NCI-H510A treated with DMSO at 0.1 percent for 48 hours (cell line): Measurements from ENCODE around the gene DCUN1D4.
"Not testable (repeated sequence)": the region's sequence is repeated elsewhere in the genome, so short reads cannot be mapped to it uniquely, and the experiment has no call there.

Source experiments
- DNase-seq: peaks from one replicate; lab custom pipeline; 2025; lab: John Stamatoyannopoulos, UW

Gene DCUN1D4

DNA sequence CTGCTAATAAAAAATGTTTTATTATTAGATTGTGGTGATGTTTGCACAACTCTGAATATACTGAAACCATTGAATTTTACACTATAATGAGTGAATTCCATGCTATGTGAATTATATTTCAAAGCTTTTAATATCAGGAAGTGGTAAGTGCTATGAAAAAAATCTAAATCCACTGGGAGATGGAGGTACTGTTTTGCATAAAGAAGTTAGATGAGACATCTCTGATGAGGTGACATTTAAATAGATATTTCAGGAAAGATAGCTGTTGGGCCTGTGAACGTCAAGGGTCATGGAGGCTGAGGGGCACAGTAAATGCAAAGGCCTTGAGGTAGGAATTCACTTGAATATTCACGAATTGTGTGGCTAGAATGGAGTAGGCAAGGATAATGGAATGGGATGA lies 12.3 kb downstream of the DCUN1D4 start:
- no peak for DNase-seq

DNA sequence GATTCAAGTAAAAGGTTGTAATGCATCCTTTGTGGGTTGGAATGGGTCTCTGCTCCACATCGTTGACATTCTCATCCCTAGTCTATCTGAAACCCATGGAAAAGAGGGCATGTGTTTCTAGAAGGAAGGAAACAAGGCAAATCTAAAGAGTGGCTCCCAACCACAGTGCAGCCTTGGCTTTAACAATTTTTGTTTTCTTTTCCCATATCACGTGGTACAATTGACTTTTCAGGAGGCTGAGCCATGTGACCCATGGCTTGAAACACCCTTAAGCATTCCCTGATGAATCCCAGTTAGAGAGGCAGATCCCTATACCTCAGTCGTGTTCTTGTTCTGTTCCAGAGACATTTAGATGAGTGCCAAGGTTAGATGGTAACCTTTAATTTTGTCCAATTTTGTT lies 12.8 kb downstream of the DCUN1D4 start:
- no peak for DNase-seq

DNA sequence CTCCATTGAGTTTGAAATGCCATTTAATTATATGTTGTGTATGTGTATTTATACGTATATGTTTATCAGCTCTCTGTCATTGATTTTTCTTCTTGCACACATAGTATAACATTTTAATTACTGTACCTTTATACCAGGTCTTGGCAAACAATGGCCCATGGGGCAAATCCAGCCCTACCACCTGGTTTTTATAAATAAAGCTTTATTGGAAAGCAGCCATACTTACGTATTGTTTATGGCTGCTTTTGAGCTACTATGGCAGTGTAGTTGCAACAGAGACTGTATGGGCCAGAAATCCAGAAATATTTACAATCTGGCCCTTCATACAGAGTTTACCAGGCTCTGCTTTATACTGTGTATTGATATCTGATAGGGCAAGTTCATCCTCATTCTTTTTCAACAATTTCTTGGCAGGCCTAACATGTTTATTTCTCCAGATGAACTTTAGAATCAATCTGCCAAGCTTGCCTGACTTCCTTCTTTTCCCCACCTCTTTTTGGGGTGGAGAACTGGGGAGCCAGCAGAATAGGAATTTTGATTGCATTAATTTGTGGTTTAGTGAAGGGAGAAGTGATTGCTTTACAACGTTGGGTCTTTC lies 15.8 kb downstream of the DCUN1D4 start:
- DNase-seq, result no peak

DNA sequence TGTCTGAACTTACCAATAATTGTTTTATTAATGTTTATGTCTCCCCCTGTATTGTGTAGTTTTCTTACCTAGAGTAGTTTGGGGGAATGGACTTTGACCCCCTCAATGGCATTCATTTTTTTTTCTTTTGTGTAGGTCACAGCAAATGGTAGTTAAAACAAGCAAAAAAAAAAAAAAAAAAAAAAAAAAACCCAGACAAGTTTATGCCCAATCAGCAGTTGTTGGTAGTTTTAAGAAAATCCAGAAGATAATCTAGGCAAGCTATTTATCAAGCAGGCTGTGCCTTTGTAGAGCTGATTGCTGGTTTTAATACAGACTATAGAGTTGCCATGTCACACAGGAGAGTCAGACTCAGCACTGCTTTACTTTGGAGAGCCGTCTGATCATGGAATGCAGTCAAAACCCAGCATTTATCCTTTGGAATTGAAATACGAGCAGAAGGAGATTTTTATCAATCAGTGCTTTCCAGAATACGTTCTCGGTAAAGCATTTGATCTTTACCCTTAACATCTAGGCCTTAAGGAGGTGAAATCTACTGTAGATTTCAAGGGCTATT lies 16.6 kb downstream of the DCUN1D4 start:
- DNase-seq, result no peak

DNA sequence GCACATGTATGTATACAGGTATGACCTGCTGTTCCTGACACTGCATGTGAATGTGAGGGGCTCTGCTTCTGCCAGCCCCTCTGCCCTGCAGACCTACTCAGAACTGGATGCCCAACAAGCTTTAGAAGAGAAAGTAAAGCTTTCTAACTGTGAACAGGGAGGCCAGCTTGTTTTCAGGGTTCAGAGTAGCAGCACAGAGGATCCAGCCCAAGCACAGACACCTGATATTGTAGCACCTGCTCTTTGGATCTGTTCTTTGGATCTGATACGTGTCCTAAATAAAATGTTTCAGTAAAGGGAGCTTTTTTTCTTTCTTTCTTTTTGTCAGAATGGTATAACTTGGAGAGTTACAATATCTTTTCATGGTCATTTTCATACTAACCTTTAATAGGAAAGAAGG lies 19.2 kb downstream of the DCUN1D4 start:
- DNase-seq, result no peak

DNA sequence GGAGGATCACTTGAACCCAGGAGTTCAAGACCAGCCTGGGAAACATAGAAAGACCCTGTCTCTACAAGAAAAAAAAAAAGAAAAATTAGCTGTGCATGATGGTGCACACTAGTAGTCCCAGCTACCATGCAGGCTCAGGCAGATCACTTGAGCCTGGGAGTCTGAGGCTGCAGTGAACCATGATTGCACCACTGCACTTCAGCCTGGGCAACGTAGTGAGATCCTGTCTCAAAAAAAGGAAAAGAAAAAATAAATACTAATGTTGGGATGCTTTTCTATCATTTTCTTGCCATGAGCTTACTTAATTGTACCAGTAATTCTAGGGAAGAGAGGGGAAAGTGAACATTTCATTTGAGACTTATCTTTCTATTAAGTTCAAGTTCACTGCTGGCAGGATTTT lies 19.8 kb downstream of the DCUN1D4 start:
- no peak for DNase-seq

DNA sequence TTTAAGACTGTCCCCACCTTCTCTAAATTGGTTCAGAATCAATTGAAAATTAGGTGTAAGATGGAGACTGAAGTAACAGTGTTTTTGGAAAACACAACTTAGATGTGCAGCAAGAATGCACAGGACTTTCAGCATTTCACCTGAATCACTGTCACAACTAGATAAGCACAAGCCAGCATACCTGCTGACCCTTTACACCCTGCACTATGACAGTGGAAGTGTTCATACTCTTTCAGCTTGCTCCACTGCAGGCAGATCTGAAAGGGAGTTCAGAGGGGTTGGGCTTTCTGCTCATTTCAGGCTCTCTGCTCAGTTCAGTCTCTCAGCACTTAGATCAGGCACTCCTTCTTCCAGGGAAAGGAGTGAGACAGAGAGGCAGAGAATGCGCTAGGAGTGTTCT lies 22.8 kb downstream of the DCUN1D4 start:
- DNase-seq, result no peak

DNA sequence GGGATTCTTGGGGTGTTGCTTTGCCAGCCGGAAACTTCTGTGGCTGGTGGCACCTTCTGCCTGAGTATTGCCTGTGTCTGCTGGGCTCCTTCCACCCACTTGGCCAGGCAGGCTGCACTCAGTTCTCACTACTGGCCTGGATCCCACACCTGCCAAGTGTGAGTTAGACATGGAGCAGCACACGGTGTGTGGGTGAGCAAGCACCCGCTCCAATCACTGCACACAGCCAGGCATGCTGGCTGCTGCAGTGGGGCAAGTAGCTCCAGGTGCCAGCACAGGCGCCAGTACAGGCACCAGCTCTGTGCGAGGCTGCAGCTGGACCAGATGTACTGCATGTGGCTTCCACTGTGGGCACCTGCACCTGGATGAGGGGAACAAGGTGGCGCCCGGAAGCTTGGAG lies 23.9 kb downstream of the DCUN1D4 start:
- no peak for DNase-seq

DNA sequence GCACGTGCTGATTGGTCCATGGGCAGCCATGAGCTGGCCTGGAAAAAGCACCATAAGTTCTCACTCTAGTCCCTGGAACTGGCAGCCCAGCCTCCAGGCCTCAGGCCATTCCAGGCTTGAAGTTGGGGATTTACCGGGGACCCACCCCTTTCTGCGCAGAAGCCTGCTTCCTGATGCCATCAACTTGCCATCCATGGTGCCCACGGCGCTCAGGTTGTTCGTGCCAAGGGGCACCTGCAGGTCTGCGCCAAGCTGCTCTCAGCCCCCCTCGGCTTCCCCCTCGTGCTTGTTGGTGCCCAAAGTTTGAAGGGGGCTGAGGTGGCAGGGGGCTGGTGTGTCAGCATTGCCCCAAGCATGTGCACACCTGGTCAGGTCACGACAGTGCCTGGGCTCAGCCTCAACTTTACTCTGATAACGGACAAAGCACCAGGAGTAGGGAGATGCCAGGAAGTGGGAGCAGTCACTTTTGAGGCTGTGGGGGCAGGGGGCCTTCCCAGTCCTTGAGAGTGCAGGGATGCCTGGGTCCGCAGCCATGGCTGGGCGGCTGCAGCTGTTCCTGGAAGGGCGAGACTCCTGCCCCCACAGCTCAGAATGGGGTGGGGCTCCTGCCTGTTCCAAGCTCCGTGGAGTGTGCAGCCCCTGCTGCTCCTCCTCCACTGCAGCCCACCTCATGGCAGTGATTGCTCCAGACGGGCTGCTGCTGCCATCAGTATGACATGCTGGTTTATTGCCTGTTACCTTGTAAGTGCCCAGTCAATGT lies 24.9 kb downstream of the DCUN1D4 start:
- DNase-seq, result no peak

DNA sequence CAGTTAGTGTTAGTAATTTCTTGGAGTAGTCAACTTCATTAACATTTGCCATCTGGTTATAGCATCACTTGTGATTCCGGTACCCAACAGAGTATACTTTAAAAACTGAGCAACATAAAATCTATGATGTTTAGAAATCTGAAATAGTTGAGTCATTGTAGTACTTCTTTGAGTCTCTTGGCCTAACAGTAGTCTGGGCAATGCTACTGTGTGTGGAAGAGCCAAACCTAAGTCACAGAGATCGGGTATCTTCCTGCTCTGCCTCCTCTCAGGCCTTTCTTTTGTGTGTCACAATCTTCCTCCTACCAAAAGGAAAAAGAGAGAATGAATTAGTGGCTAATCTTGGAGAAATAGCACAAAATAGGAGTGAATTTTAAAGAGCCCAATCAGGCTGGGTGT lies 25.5 kb downstream of the DCUN1D4 start:
- no peak for DNase-seq

DNA sequence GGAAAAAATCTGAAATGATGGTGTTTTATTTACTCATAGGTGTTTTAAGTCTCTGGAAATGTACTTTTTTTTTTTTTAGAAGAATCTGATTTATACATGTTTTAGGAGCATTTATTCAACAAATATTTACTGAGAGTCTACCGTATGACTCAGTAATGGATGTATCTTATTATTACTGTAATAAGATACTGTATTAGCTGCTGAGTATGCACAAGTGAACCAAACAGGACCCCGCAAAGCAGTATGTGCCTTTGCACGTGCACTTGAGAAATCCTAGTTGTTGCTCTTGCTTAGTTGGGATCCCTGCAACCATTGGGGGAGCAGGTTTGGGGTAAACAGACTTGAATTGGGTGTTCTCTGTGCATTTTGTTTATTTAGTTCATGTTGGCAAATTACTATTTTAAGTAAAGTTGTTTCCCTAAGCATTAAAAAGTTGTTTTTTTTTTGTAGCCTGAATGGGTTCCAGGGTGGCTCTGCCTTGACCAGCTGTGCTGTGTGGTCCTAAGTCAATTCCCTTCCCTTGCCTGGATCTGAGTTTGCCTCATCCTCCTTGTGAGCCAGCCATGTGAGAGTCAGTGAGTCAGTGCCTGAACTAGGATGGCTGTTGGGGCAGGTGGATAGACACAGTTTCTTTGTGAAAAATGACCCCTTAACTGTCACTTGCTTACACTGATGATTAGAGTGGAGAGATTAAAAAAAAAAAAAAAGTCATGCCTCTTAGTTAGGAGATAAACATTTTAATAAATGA lies 27.7 kb downstream of the DCUN1D4 start:
- DNase-seq, result no peak

DNA sequence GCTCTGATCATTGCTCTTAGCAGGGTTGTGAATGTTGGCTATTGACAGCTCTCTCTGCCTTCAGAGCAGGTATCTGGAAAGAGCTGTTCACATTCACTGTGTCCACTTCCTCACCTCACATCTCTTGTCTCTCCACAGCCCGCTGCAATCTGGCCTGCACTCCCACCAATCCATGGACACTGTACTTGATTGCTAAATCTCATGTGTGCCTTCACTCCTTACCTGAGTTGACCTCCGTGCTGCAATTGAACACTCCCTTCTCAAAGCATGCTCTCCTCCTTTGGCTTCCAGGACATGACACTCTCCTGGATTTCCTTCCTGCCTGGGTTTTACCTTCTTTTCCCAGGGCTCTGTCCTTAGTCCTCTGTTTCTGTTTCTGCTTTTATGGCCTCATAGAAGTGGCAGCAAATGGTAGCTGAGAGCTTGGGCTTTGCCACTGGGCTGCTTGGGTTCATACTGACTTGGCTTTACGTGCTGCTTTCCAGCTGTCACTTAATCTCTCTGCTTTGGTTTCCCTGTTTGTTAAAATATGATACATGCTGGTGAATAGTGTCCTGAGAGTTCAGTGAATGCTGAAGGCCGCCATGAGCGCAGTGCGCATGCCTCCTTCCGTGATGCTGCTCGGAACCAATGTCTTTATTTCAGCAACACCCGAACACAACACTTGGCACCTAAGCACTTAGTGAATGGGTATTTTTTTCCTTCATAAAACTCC lies 29.5 kb downstream of the DCUN1D4 start:
- DNase-seq, result no peak

DNA sequence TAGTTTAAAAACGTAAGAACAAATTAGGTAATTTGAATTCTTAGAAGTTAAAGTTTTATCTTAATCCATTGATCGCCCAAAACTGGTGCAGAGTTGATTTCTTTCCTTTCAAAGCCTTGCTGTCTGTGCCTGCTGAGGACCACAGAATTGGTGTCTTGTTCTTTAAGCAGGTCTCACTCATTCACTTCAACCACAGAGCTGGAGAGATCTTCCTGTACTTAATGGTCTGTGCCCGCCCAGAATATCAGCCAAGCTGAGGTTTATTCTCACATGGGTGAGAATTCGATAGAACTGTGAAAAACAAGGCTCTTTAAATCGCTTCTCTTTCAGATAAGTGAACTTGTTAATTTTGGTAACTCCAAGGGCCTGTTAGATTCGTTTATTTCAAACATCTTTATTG lies 31.6 kb downstream of the DCUN1D4 start:
- DNase-seq, result no peak

DNA sequence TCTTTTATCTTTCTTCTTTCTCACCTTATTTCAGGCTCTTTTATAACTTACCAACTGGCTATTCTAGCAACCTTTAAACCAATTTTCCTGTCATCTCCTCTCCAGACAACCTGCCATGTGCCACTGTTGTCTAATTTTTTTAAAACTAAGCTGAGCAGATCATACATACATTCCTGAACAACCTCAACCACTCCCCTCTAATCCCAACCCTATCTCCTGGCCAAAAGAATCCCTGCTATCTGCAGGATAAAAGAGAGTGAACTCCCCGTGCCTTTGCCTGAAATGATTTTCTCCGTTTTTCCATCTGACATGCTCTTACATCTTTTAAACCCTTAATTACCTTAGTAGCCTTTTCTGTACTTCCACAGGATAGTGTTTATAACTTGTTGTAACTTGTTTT lies 35.5 kb downstream of the DCUN1D4 start:
- DNase-seq, result no peak

DNA sequence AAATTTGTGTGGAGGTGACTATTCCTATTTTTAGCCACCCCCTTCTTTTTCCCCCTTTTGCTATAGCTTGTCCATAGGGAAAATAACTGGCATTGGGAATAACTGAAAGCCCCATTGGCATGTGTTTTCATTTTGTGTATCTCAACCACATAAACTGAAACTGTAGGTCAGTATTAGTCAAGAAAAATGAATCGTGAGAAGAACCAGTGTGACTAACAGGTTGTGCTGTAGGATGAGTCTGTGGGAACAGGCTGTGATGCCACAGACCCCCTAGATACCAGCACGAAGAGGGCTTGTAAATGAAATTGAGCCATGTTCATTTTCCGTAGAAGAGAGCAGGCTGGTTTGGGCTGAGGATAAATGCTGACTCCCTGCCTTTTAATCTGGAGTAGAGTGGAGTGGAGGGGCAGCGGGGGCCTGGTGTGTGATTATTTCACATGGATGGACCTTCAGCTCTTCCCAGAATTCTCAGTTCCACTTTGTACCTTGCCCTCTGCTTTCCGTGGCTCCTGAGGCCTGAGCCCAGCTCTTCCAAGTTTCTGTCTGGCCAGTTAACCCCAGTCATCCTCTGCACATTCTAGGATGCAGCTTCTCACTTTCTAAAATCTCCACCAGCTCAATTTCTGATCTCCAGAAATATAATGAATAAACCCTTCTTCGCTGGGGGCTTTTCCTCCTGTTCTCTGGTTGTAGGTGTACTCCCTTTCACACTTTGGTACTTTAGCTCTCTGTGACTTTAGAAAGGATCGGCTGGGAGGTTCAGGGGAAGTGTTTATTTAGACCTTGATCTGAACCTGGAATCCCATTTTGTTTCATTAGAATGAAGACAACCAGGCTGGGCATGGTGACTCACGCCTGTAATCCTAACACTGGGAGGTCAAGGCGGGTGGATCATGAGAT lies 37.3 kb downstream of the DCUN1D4 start:
- DNase-seq, result no peak

DNA sequence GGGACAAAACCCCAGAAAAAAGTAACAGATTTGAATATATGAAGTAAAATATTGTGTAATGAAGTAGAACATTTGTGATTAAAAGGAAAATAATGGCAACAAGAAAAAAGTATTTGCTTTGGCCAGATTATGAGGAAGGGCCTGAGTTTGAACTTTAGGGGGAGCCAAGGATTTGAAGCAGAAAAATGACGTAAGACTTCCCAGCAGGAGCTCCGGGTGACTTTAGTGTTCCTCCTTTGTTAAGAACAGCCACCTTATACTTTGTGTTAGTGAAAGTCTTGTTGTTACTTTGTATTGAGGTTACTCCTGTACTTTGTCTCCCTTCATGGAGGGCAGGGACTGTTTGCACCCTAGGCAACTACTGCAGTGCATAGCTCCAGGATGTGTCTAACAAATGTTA lies 41.1 kb downstream of the DCUN1D4 start:
- no peak for DNase-seq

DNA sequence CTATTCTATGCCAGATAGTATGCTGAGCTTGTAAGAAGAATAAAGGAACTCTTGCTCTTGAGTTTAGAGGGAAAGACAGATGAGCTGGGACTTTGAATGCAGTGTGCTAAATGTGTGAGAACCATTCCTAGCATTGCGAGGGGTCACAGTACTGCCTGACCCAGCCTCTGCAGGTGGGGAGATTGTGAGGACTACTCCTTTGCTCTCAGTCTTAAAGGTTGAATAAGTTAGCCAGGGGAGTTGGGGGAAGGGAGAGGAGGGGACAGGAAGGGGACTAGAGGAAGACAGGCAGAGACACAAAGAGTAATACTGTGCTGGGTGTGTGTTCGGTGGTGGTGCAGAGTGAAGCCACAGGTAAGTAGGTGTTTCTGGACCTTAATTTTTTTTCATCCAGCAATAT lies 41.7 kb downstream of the DCUN1D4 start:
- DNase-seq, result no peak

DNA sequence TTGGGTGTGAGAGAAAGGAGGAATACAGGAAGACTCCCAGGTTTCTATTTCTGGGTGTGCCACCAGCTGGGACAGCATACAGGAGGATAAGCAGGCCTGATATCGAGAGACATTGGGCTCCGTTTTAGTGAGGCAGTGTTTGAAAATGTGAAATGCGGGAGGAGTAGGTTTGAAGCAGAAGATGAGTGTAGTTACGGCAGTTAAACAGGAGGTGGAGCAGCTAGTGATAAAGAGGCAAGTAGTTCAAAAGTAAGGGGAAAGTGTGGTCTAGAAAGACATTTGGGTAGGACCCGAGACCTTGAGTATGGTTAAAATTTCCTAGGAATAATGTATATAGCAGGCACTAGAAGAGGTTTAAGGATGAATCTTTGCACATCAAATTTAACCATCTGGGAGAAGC lies 42.4 kb downstream of the DCUN1D4 start:
- DNase-seq, result peak; percentile 3

DNA sequence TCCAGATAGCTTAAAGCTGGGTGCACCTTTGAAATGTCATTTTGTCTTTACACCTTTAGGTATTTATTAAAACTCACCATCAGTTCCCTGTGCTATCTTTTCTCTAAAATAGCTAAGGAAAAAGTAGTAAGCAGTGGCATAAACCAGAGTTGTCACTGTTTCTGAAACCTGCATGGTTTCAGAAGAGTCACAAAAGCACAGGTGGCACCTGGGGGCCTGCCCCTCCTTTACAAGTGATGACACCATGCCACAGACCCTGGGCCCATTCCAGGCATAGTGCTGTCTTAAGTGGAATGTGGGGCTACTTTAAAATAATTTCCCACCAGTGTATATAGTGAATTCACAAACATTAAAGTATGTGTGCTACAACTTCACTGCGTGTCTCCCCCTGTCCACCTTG lies 47.8 kb downstream of the DCUN1D4 start:
- DNase-seq, result no peak

DNA sequence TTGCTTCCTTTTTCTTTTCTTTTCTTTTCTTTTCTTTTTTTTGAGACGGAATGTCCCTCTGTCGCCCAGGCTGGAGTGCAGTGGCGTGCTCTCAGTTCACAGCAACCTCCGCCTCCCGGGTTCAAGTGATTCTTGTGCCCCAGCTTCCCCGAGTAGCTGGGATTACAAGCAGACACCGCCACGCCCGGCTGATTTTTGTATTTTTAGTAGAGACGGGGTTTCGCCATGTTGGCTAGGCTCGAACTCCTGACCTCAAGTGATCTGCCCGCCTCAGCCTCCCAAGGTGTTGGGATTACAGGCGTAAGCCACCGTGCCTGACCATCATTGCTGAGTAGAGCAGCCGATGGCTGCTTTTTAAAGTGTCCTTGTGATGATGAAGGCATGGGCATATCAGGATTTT lies 50.4 kb downstream of the DCUN1D4 start:
- not testable (repeated sequence) for DNase-seq

DNA sequence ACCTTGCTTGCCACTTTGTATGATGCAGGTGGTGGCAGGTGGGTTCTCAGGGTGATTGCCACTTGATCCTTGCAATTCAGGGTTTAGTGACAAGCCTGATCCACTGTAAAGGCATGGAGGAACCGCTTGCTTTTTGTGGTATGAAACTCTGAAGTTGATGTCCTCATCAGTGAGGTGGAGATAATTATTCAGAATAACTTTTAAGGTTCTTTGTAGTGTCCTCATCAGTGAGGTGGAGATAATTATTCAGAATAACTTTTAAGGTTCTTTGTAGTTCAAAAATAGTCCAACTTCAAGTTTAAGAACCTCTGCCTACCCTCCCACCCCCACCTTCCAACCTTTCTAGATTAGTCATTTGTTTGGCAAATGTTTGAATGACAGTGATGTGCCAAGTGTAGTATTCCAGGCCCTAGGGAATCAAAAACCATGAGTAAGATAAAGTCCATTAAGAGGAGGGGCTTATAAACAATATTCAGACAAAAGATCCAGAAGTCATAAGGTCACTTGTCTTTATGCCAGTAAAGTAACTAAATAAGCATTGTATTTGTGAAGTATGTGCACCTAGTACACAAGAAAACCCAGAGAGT lies 51.2 kb downstream of the DCUN1D4 start:
- DNase-seq, result no peak
